HepG2 (cell line): Measurements from ENCODE around the gene DNM3. TPM values are rescaled to one million over a fixed set of nuclear protein-coding genes. Genes with fewer than 3 reads are reported as not detected.

Experiments used
- ATAC-seq: fragments of 200-7000 bp; cut with Tn5 transposase; 3 replicates; pipeline ENCODE4 v1.9.1; 2020; ENCODE audit warnings: mild to moderate bottlenecking, moderate library complexity
- BruUV-seq: library from RNA; stranded (reverse); fragments of 400-500 nt; replicated peaks from 2 replicates; lab custom pipeline; 2021; lab: Mats Ljungman, UMichigan
- CTCF ChIA-PET: fragments of 300-600 bp; formaldehyde crosslinking; extraction: SDS; loops from one replicate; lab custom pipeline; 2021; ENCODE audit warnings: low total read pairs, inconsistent platforms, low intra/inter-chr PET ratio; lab: Yijun Ruan, JAX
- POLR2A ChIA-PET: fragments of 350-600 bp; sonication (Branson Sonifier 250); formaldehyde crosslinking; loops from one replicate; lab custom pipeline; 2020; ENCODE audit warnings: antibody characterized with exemption, inconsistent platforms; lab: Yijun Ruan, JAX
- DNase-seq: peaks from one replicate; pipeline ENCODE4 v3.0.0-alpha.2; 2015; ENCODE audit warnings: low spot score
- FAIRE-seq: peaks from 3 replicates; lab custom pipeline; 2011; peaks lifted over from hg19 to GRCh38; lab: Jason Lieb, UNC
- H2AFZ ChIP-seq: one replicate; pipeline ENCODE4 v1.6.1; 2011; ENCODE audit warnings: low read length, inconsistent platforms
- H3K27ac ChIP-seq: fragments of 300-600 bp; 3 replicates; pipeline ENCODE4 v1.8.0; 2011; ENCODE audit warnings: mixed run types, mild to moderate bottlenecking, mixed read lengths, low read length, inconsistent platforms; ENCODE audit not compliant: insufficient read depth; ENCODE audit errors: extremely low read length
- H3K27me3 ChIP-seq, 2 experiments: fragments of 200-600 bp in 1 of 2; 2 replicates in 1 of 2; 3 replicates in 1 of 2; pipeline versions ENCODE4 v1.6.0 to v1.8.0; 2011; ENCODE audit warnings: low read length in 2 of 2, mild to moderate bottlenecking in 2 of 2, moderate library complexity in 2 of 2, inconsistent platforms in 1 of 2; ENCODE audit not compliant: insufficient read depth in 2 of 2, control insufficient read depth in 1 of 2
- H3K36me3 ChIP-seq, 2 experiments: fragments of 200-600 bp in 1 of 2; replicated peaks in 1 of 2; 2 replicates in 1 of 2; 3 replicates in 1 of 2; pipeline versions ENCODE4 v1.5.1 to v1.8.0; 2011; ENCODE audit warnings: low read length in 2 of 2, inconsistent platforms in 1 of 2; ENCODE audit not compliant: insufficient read depth in 2 of 2, control insufficient read depth in 1 of 2
- H3K4me1 ChIP-seq: 2 replicates; pipeline ENCODE4 v1.5.1; 2012; ENCODE audit warnings: low read length, inconsistent platforms; ENCODE audit not compliant: insufficient read depth
- H3K4me2 ChIP-seq: 2 replicates; pipeline ENCODE4 v1.6.0; 2011; ENCODE audit warnings: low read depth, low read length, inconsistent platforms
- H3K4me3 ChIP-seq, 3 experiments: fragments of 200-600 bp in 1 of 3; sonication (generic), shearing (Covaris generic) in 1 of 3; replicated peaks in 1 of 3; 2 replicates each; pipeline ENCODE4 v1.5.1; 2011 to 2016; ENCODE audit warnings: low read length in 3 of 3, inconsistent platforms in 2 of 3, low read depth in 2 of 3, mild to moderate bottlenecking in 2 of 3, control low read depth in 1 of 3, mixed read lengths in 1 of 3; ENCODE audit not compliant: insufficient read depth in 1 of 3
- H3K79me2 ChIP-seq: one replicate; pipeline ENCODE4 v1.6.1; 2011; ENCODE audit warnings: low read length, inconsistent platforms; ENCODE audit not compliant: insufficient read depth
- H3K9ac ChIP-seq: 2 replicates; pipeline ENCODE4 v1.6.0; 2011; ENCODE audit warnings: mild to moderate bottlenecking, low read depth, low read length, inconsistent platforms; ENCODE audit not compliant: insufficient read depth
- H3K9me3 ChIP-seq: 2 replicates; pipeline ENCODE4 v1.5.1; 2012; ENCODE audit warnings: mild to moderate bottlenecking, low read length
- H4K20me1 ChIP-seq: 2 replicates; pipeline ENCODE4 v1.6.0; 2011; ENCODE audit warnings: inconsistent platforms, mild to moderate bottlenecking, low read length, moderate library complexity; ENCODE audit not compliant: insufficient read depth
- EEA1 ChIP-seq: sonication (generic); formaldehyde crosslinking; IDR thresholded peaks from 2 replicates; pipeline ENCODE4 v1.5.1; 2020; ENCODE audit warnings: mild to moderate bottlenecking, missing genetic modification reagents, borderline replicate concordance
- IRF9 ChIP-seq: sonication (generic); formaldehyde crosslinking; IDR thresholded peaks from 2 replicates; pipeline ENCODE4 v1.8.0; 2022; ENCODE audit warnings: missing genetic modification reagents, mild to moderate bottlenecking, borderline replicate concordance
- PAXIP1 ChIP-seq: sonication (generic); formaldehyde crosslinking; conservative IDR thresholded peaks from 2 replicates; pipeline ENCODE4 v1.4.0; 2020; ENCODE audit warnings: mild to moderate bottlenecking, missing genetic modification reagents, moderate library complexity
- RFX3 ChIP-seq: IDR thresholded peaks from 2 replicates; pipeline ENCODE4 v1.6.1; 2016; ENCODE audit warnings: missing biosample characterization, missing genetic modification reagents
- SUZ12 ChIP-seq: fragments of 150-350 bp; IDR thresholded peaks from 2 replicates; pipeline ENCODE4 v1.6.1; 2014; ENCODE audit warnings: low read depth, low read length
- THAP11 ChIP-seq: IDR thresholded peaks from 2 replicates; pipeline ENCODE4 v1.6.1; 2016; ENCODE audit warnings: missing biosample characterization, missing genetic modification reagents
- ZFP1 ChIP-seq: IDR thresholded peaks from 2 replicates; pipeline ENCODE4 v1.6.1; 2016
- ZMAT3 ChIP-seq: sonication (generic); formaldehyde crosslinking; conservative IDR thresholded peaks from 2 replicates; pipeline ENCODE4 v1.7.0; 2021; ENCODE audit warnings: missing genetic modification reagents
- ZNF12 ChIP-seq: sonication (generic); formaldehyde crosslinking; IDR thresholded peaks from 2 replicates; pipeline ENCODE4 v1.5.0; 2020; ENCODE audit warnings: missing genetic modification reagents
- ZNF367 ChIP-seq: sonication (generic); formaldehyde crosslinking; IDR thresholded peaks from 2 replicates; pipeline ENCODE4 v1.4.0; 2020; ENCODE audit warnings: missing genetic modification reagents, borderline replicate concordance
- WGBS: methylation state at CpG from one replicate; pipeline ENCODE4 v1.1.6; 2017; ENCODE audit warnings: low lambda C conversion rate; 5-methylcytosine and 5-hydroxymethylcytosine counted together
- in situ Hi-C: cut with HindIII; loops from 2 replicates; pipeline ENCODE4 v1.10.0; 2017; ENCODE audit warnings: low pct_unique_long_range_greater_than_20kb; ENCODE audit not compliant: extremely low pct_ligation_motif_present
- intact Hi-C: fragments of 100-400 bp; cut with micrococcal nuclease; formaldehyde crosslinking; loops from one replicate; pipeline ENCODE4 v1.10.0; 2022; ENCODE audit not compliant: unreplicated experiment
- polyA plus RNA-seq, 8 experiments: library from polyadenylated mRNA; depleted of rRNA in 3 of 8; stranded (reverse) in 7 of 8; unstranded in 1 of 8; fragments of >200 nt; fragmentation: Illumina TruSeq in 4 of 8; extraction: Trizol in 4 of 8; gene quantifications; 2 replicates each; pipeline versions ENCODE4 v1.2.1 to v1.2.3, GENCODE V29; 2011 to 2016; ENCODE audit warnings: low read depth in 4 of 8, missing spikeins in 1 of 8, mixed read lengths in 1 of 8; ENCODE audit not compliant: insufficient read depth in 1 of 8
- total RNA-seq, 5 experiments: library from RNA; depleted of rRNA; stranded (reverse); fragments of >200 nt; fragmentation: Illumina TruSeq; extraction: Trizol; gene quantifications; 2 replicates each; pipeline ENCODE4 v1.2.3, GENCODE V29; 2016; ENCODE audit warnings: low read depth in 1 of 5
- TF ChIP-seq, protein P1 (sequence below): sonication (generic); formaldehyde crosslinking; IDR thresholded peaks from 2 replicates; pipeline ENCODE4 v1.5.1; 2020; ENCODE audit warnings: mild to moderate bottlenecking, missing genetic modification reagents
- TF ChIP-seq, protein P2 (sequence below): IDR thresholded peaks from 2 replicates; pipeline ENCODE4 v1.6.1; 2016; ENCODE audit warnings: low read depth, control low read depth
- TF ChIP-seq, protein P3 (sequence below): sonication (generic); formaldehyde crosslinking; conservative IDR thresholded peaks from 2 replicates; pipeline ENCODE4 v1.8.0; 2022; ENCODE audit warnings: missing genetic modification reagents

Gene DNM3
- total and polyA plus RNA-seq, 2 of the 13 experiments (the other 11 are each of a cell fraction or from before 2014, with no cell fraction given): 0.05 TPM; not detected in 1

GRCh38 chr1:172423336-172423735 lies 582.0 kb downstream of the DNM3 start (continued):
- TF ChIP-seq, protein P1, sequence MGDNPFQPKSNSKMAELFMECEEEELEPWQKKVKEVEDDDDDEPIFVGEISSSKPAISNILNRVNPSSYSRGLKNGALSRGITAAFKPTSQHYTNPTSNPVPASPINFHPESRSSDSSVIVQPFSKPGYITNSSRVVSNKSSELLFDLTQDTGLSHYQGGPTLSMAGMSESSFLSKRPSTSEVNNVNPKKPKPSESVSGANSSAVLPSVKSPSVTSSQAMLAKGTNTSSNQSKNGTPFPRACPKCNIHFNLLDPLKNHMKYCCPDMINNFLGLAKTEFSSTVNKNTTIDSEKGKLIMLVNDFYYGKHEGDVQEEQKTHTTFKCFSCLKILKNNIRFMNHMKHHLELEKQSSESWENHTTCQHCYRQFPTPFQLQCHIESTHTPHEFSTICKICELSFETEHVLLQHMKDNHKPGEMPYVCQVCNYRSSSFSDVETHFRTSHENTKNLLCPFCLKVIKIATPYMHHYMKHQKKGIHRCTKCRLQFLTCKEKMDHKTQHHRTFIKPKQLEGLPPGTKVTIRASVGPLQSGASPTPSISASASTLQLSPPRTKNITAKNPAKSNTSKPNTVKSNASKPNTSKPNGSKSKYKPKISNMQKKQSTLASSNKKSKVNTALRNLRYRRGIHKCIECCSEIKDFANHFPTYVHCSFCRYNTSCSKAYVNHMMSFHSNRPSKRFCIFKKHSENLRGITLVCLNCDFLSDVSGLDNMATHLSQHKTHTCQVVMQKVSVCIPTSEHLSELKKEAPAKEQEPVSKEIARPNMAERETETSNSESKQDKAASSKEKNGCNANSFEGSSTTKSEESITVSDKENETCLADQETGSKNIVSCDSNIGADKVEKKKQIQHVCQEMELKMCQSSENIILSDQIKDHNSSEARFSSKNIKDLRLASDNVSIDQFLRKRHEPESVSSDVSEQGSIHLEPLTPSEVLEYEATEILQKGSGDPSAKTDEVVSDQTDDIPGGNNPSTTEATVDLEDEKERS (CRISPR knock-in tag): no peak
- TF ChIP-seq ZMAT3 (CRISPR knock-in tag) (no peak), RFX3 (CRISPR knock-in tag) (no peak), IRF9 (CRISPR knock-in tag) (no peak), ZNF367 (no peak)
- TF ChIP-seq, protein P2, sequence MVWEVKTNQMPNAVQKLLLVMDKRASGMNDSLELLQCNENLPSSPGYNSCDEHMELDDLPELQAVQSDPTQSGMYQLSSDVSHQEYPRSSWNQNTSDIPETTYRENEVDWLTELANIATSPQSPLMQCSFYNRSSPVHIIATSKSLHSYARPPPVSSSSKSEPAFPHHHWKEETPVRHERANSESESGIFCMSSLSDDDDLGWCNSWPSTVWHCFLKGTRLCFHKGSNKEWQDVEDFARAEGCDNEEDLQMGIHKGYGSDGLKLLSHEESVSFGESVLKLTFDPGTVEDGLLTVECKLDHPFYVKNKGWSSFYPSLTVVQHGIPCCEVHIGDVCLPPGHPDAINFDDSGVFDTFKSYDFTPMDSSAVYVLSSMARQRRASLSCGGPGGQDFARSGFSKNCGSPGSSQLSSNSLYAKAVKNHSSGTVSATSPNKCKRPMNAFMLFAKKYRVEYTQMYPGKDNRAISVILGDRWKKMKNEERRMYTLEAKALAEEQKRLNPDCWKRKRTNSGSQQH: no peak

DNA sequence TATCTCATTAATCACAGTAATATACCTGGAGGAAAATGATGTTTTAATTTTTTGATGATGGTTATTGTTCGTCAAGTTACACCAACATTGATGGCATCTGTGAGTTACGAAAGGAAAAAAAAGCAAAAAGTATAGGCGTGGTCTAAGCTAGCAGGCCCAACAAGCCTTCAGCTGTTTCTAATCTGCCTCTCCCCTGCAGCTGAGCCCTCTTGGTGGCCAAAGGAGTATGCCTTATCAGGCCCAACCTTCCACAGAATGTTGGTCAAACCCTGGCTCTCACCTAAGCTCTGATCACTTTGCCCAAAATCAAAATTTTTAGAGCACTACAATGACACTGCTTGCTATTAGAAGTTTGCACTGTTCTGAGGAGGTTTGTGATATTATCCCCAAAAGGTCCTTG lies 584.0 kb downstream of the DNM3 start:
- no peak overlapping the region for H3K4me2 ChIP-seq
- no peak overlapping the region for H3K4me3 ChIP-seq
- FAIRE-seq (no peak), DNase-seq (no peak), ATAC-seq (no peak)
- POLR2A ChIA-PET: interaction anchor here (1.0 kb wide), 1 partner anchor 292 kb away, joined by 4 read pairs; no protein-coding TSS in a partner anchor
- no peaks in the 10 kb centered on the region for H3K9me3 ChIP-seq
- H3K36me3 ChIP-seq: no peaks in the 10 kb centered on the region
- intact Hi-C loops: no loop called here
- H3K27me3 ChIP-seq: no peaks in the 10 kb centered on the region
- CTCF ChIA-PET: no interaction called here
- H2AFZ ChIP-seq: no peak overlapping the region
- no peak overlapping the region for H3K27ac ChIP-seq
- H3K9ac ChIP-seq: no peak overlapping the region
- H3K79me2 ChIP-seq: no peaks in the 10 kb centered on the region
- no peaks in the 10 kb centered on the region for H4K20me1 ChIP-seq
- 70% methylated on average over 3 of the region's 3 CpGs for WGBS
- peaks cover 11% of the 10 kb centered on the region for H3K4me1 ChIP-seq
- in situ Hi-C loops: loop anchor here (10.0 kb wide), 1 partner anchor 299 kb away; no protein-coding TSS in a partner anchor
- BruUV-seq: no TSS peak
- TF ChIP-seq, protein P3, sequence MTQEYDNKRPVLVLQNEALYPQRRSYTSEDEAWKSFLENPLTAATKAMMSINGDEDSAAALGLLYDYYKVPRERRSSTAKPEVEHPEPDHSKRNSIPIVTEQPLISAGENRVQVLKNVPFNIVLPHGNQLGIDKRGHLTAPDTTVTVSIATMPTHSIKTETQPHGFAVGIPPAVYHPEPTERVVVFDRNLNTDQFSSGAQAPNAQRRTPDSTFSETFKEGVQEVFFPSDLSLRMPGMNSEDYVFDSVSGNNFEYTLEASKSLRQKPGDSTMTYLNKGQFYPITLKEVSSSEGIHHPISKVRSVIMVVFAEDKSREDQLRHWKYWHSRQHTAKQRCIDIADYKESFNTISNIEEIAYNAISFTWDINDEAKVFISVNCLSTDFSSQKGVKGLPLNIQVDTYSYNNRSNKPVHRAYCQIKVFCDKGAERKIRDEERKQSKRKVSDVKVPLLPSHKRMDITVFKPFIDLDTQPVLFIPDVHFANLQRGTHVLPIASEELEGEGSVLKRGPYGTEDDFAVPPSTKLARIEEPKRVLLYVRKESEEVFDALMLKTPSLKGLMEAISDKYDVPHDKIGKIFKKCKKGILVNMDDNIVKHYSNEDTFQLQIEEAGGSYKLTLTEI (CRISPR knock-in tag): no peak
- TF ChIP-seq THAP11 (CRISPR knock-in tag) (no peak), ZNF12 (CRISPR knock-in tag) (no peak), PAXIP1 (no peak), EEA1 (CRISPR knock-in tag) (no peak), SUZ12 (no peak), ZFP1 (CRISPR knock-in tag) (no peak)
